ENCODE results near the gene SEMA3B. TPM values are rescaled to one million over a fixed set of nuclear protein-coding genes. Genes with fewer than 3 reads are reported as not detected.

The SEMA3B gene
- total RNA-seq, 1 experiment from 2014 or later = 6.4 TPM

DNA sequence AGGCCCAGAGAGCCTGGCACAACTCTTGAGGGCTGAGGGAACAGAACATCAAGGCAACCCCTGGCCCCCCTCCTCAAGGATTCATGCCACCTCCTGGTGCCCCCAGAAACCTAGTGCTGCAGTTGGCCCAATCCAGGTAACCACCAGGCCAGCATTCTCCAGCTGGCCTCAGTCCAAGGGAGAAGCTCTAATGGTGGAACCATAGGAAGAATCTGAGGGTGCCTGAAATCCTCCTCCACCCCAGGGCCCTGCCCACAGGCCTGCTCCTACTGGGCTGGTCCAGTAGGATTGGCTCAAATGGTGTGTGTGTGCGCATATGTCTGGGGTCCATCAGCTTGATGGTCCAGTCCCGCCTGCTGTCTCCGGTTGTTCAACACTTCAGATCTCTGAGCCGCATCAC is 45.9 kb downstream of the SEMA3B start:
- Histone ChIP-seq H2AK5ac (ENCODE audit: insufficient read length, low read length) (no peak overlapping the region), H3K4ac (ENCODE audit: low read depth, low read length) (no peak overlapping the region), H2BK15ac (ENCODE audit: low read depth, low read length) (no peak overlapping the region), H2BK5ac (ENCODE audit: insufficient read length, low read length) (no peak overlapping the region), H4K91ac (ENCODE audit: insufficient read length, low read depth, low read length) (no peak overlapping the region), H4K8ac (replicated peaks; ENCODE audit: insufficient read length, low read depth, low read length) (no peak overlapping the region), H3K4me1 (ENCODE audit: insufficient read depth, low read length) (no peaks in the 10 kb centered on the region), H3K56ac (ENCODE audit: insufficient read length, low read depth, low read length) (no peak overlapping the region), H3K79me1 (ENCODE audit: insufficient read depth, low read depth, low read length, poor library complexity, severe bottlenecking) (no peaks in the 10 kb centered on the region), H3K4me2 (ENCODE audit: insufficient read depth, insufficient read length, low read length) (no peak overlapping the region), H4K20me1 (ENCODE audit: control insufficient read depth, insufficient read depth, insufficient read length) (no peaks in the 10 kb centered on the region), H3K23me2 (ENCODE audit: insufficient read length, low read depth, low read length, poor library complexity, severe bottlenecking) (no peaks in the 10 kb centered on the region), H3K14ac (ENCODE audit: insufficient read depth, low read length) (no peak overlapping the region), H3T11ph (ENCODE audit: low read length) (no peak overlapping the region), H3K23ac (ENCODE audit: insufficient read length, low read depth, low read length) (no peak overlapping the region), H3K18ac (ENCODE audit: insufficient read length, low read depth, low read length) (no peak overlapping the region), H3K9ac (ENCODE audit: extremely low read depth, insufficient read length, low read length) (no peak overlapping the region), H2AFZ (ENCODE audit: low read length) (no peak overlapping the region), H2BK20ac (ENCODE audit: low read depth, low read length, poor library complexity, severe bottlenecking) (no peak overlapping the region), H3K27me3 (ENCODE audit: insufficient read depth, low read length) (no peaks in the 10 kb centered on the region), H3K79me2 (ENCODE audit: insufficient read depth, low read length) (no peaks in the 10 kb centered on the region), H4K5ac (ENCODE audit: insufficient read length, low read depth, low read length) (no peak overlapping the region), H3K27ac (ENCODE audit: insufficient read length, low read depth, low read length) (no peak overlapping the region), H2BK12ac (ENCODE audit: insufficient read length, low read depth, low read length) (no peak overlapping the region), H2BK120ac (ENCODE audit: low read depth, low read length, poor library complexity, severe bottlenecking) (no peak overlapping the region), H3K9me3 (ENCODE audit: control insufficient read depth, low read depth, low read length) (no peaks in the 10 kb centered on the region)
- TF ChIP-seq, protein P1, sequence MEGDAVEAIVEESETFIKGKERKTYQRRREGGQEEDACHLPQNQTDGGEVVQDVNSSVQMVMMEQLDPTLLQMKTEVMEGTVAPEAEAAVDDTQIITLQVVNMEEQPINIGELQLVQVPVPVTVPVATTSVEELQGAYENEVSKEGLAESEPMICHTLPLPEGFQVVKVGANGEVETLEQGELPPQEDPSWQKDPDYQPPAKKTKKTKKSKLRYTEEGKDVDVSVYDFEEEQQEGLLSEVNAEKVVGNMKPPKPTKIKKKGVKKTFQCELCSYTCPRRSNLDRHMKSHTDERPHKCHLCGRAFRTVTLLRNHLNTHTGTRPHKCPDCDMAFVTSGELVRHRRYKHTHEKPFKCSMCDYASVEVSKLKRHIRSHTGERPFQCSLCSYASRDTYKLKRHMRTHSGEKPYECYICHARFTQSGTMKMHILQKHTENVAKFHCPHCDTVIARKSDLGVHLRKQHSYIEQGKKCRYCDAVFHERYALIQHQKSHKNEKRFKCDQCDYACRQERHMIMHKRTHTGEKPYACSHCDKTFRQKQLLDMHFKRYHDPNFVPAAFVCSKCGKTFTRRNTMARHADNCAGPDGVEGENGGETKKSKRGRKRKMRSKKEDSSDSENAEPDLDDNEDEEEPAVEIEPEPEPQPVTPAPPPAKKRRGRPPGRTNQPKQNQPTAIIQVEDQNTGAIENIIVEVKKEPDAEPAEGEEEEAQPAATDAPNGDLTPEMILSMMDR (conservative IDR thresholded peaks at IDR 0.05) = no peak
- Mint-ChIP-seq H3K27ac (0 out of 7 replicates have a peak overlapping the region, but pooled peaks of 1 of the 3 experiments have one; percentile 38), H3K36me3 (ENCODE audit: insufficient read depth in 1 of 3, low read depth in 3 of 3) (peaks cover 48 to 58% (median 57%) of the 10 kb centered on the region in 3 experiments), H3K4me3 (no peak overlapping the region), H3K27me3 (ENCODE audit: low read depth) (peaks cover under 1% of the 10 kb centered on the region; the same call in 1 of the 2 replicates), H3K9me3 (peaks cover 9 to 12% of the 10 kb centered on the region in 2 experiments), H3K4me1 (peaks cover 8 to 22% of the 10 kb centered on the region in 2 experiments)
- no CpG with 5 or more reads among the region's 4 CpGs for WGBS (ENCODE audit: extremely low coverage, insufficient read length, low lambda C conversion rate)
- DNase-seq = no peak
